Neutrophil (primary cell): ENCODE data around the gene CEL.
"Not testable (repeated sequence)": the region's sequence is repeated elsewhere in the genome, so short reads cannot be mapped to it uniquely, and the experiment has no call there.

ENCODE experiments used
- H3K27ac ChIP-seq: fragments of 200-600 bp; sonication (generic); 2 replicates; pipeline ENCODE4 v1.5.1; 2016; ENCODE audit warnings: mild to moderate bottlenecking, moderate library complexity
- H3K27me3 ChIP-seq: fragments of 200-600 bp; sonication (generic); 2 replicates; pipeline ENCODE4 v1.6.0; 2016; ENCODE audit warnings: mild to moderate bottlenecking
- H3K36me3 ChIP-seq: fragments of 200-600 bp; sonication (generic); 2 replicates; pipeline ENCODE4 v1.5.1; 2017
- H3K4me1 ChIP-seq, 2 experiments: fragments of 200-600 bp in 1 of 2; sonication (generic) in 1 of 2; 1 replicate in 1 of 2; 2 replicates in 1 of 2; pipeline versions ENCODE4 v1.5.1 to v1.6.1; 2013 to 2016; ENCODE audit warnings: low read depth in 1 of 2, low read length in 1 of 2, mild to moderate bottlenecking in 1 of 2, moderate library complexity in 1 of 2; ENCODE audit not compliant: control insufficient read depth in 1 of 2, insufficient read depth in 1 of 2
- H3K4me3 ChIP-seq, 2 experiments: fragments of 200-600 bp in 1 of 2; sonication (generic) in 1 of 2; 1 replicate in 1 of 2; 2 replicates in 1 of 2; pipeline ENCODE4 v1.5.1; 2013 to 2016; ENCODE audit warnings: low read depth in 1 of 2, low read length in 1 of 2, mild to moderate bottlenecking in 1 of 2, moderate library complexity in 1 of 2
- H3K9me3 ChIP-seq: fragments of 200-600 bp; sonication (generic); 2 replicates; pipeline ENCODE4 v1.5.1; 2016
- CTCF ChIP-seq: fragments of 200-600 bp; sonication (generic); IDR thresholded peaks from 2 replicates; pipeline ENCODE4 v1.5.1; 2016; ENCODE audit warnings: antibody characterized with exemption

Gene CEL

GRCh38 chr9:133060417-133060841, 1.4 kb upstream of the CEL start:
- TF ChIP-seq CTCF = no peak
- H3K9me3 ChIP-seq = no peaks in the 10 kb centered on the region
- H3K4me3 ChIP-seq = no peak overlapping the region
- H3K36me3 ChIP-seq = peaks cover 32% of the 10 kb centered on the region
- H3K27me3 ChIP-seq = peaks cover 5% of the 10 kb centered on the region
- H3K4me1 ChIP-seq = no peaks in the 10 kb centered on the region
- no peak overlapping the region for H3K27ac ChIP-seq

GRCh38 chr9:133061019-133061763, 590 bp upstream of the CEL start:
- H3K27me3 ChIP-seq, H3K4me3 ChIP-seq, H3K9me3 ChIP-seq, H3K27ac ChIP-seq, H3K4me1 ChIP-seq: not testable (repeated sequence)
- H3K36me3 ChIP-seq = peaks cover 24% of the 10 kb centered on the region

- H3K27ac ChIP-seq, H3K4me3 ChIP-seq, H3K27me3 ChIP-seq, H3K4me1 ChIP-seq, H3K9me3 ChIP-seq: not testable (repeated sequence)
- H3K36me3 ChIP-seq = peaks cover 11% of the 10 kb centered on the region
Measured at GRCh38 chr9:133062569-133062968, 788 bp downstream of the CEL start.

GRCh38 chr9:133063159-133063499, 1.3 kb downstream of the CEL start:
- Histone ChIP-seq H3K4me1 (no peaks in the 10 kb centered on the region), H3K27ac (no peak overlapping the region), H3K9me3 (no peaks in the 10 kb centered on the region), H3K4me3 (no peak overlapping the region), H3K36me3 (peaks cover 5% of the 10 kb centered on the region), H3K27me3 (peaks cover 5% of the 10 kb centered on the region)
- no peak for TF ChIP-seq CTCF

- peaks cover 5% of the 10 kb centered on the region for H3K27me3 ChIP-seq
- H3K9me3 ChIP-seq = no peaks in the 10 kb centered on the region
- H3K27ac ChIP-seq = no peak overlapping the region
- H3K4me3 ChIP-seq = no peak overlapping the region
- no peaks in the 10 kb centered on the region for H3K4me1 ChIP-seq
- H3K36me3 ChIP-seq = peaks cover under 1% of the 10 kb centered on the region
- no peak for TF ChIP-seq CTCF
Measured at GRCh38 chr9:133063500-133064231, 1.9 kb downstream of the CEL start.

GRCh38 chr9:133064241-133065069, 2.7 kb downstream of the CEL start:
- no peak overlapping the region for H3K4me3 ChIP-seq
- H3K27ac ChIP-seq = no peak overlapping the region
- H3K36me3 ChIP-seq = no peaks in the 10 kb centered on the region
- no peak for TF ChIP-seq CTCF
- H3K4me1 ChIP-seq = no peaks in the 10 kb centered on the region
- H3K27me3 ChIP-seq = peaks cover 5% of the 10 kb centered on the region
- H3K9me3 ChIP-seq = no peaks in the 10 kb centered on the region
